K562 (cell line): ENCODE results near the gene PHACTR3.

Experiments
- CREB1 ChIP-seq, 2 experiments: sonication (generic) in 1 of 2; formaldehyde crosslinking in 1 of 2; IDR thresholded peaks; 2 replicates each; pipeline versions ENCODE4 v1.6.1 to v1.8.0; 2012 to 2022; ENCODE audit warnings: inconsistent platforms in 1 of 2, mild to moderate bottlenecking in 1 of 2, missing genetic modification reagents in 1 of 2, moderate library complexity in 1 of 2
- ETV1 ChIP-seq: fragments of 450-650 bp; conservative IDR thresholded peaks from 2 replicates; pipeline ENCODE4 v1.6.1; 2016; ENCODE audit warnings: missing genetic modification characterization, control low read depth, low read depth, missing compliant biosample characterization
- EZH2 ChIP-seq: IDR thresholded peaks from 2 replicates; pipeline ENCODE4 v1.6.1; 2012; ENCODE audit warnings: low read depth, mild to moderate bottlenecking, inconsistent platforms, low read length, borderline replicate concordance
- GABPA ChIP-seq: fragments of 200-800 bp; sonication (Bioruptor generic); conservative IDR thresholded peaks from 2 replicates; pipeline ENCODE4 v1.6.1; 2016; ENCODE audit warnings: low read depth, missing genetic modification characterization, missing compliant biosample characterization
- IRF1 ChIP-seq: sonication (generic); formaldehyde crosslinking; IDR thresholded peaks from 2 replicates; pipeline ENCODE4 v1.8.0; 2022; ENCODE audit warnings: missing genetic modification reagents, mild to moderate bottlenecking, borderline replicate concordance
- MAFG ChIP-seq: fragments of 450-650 bp; conservative IDR thresholded peaks from 2 replicates; pipeline ENCODE4 v1.6.1; 2016; ENCODE audit warnings: missing genetic modification characterization, missing compliant biosample characterization
- MTA3 ChIP-seq: fragments of 450-650 bp; formaldehyde crosslinking; IDR thresholded peaks from 2 replicates; pipeline ENCODE4 v1.6.1; 2017; ENCODE audit warnings: mild to moderate bottlenecking, borderline replicate concordance
- NRF1 ChIP-seq, 2 experiments: fragments of 450-650 bp; IDR thresholded peaks in 1 of 2; conservative IDR thresholded peaks in 1 of 2; 2 replicates each; pipeline ENCODE4 v1.6.1; 2014; ENCODE audit warnings: mild to moderate bottlenecking in 2 of 2
- POLR2A ChIP-seq: fragments of 450-650 bp; conservative IDR thresholded peaks from 2 replicates; pipeline ENCODE4 v1.6.1; 2016
- POLR2AphosphoS5 ChIP-seq: IDR thresholded peaks from 2 replicates; pipeline ENCODE4 v1.6.1; 2011; ENCODE audit warnings: mild to moderate bottlenecking, low read depth, low read length, moderate library complexity; ENCODE audit not compliant: control insufficient read depth, insufficient read depth
- SRSF9 ChIP-seq: fragments of 200-400 bp; formaldehyde crosslinking; IDR thresholded peaks from 2 replicates; pipeline ENCODE4 v1.6.1; 2017; ENCODE audit warnings: low read depth, low read length, borderline replicate concordance
- ZNF24 ChIP-seq: fragments of 450-650 bp; IDR thresholded peaks from 2 replicates; pipeline ENCODE4 v1.6.1; 2016
- ZNF644 ChIP-seq: fragments of 200-800 bp; sonication (Bioruptor generic); IDR thresholded peaks from 2 replicates; pipeline ENCODE4 v1.6.1; 2016; ENCODE audit warnings: low read depth, missing genetic modification characterization, missing compliant biosample characterization

- TF ChIP-seq ZNF24 (no peak), EZH2 (no peak), MAFG (tag) (no peak), ZNF644 (tag) (no peak), POLR2A (no peak), GABPA (tag) (no peak), ETV1 (no peak), SRSF9 (no peak), CREB1 (IDR thresholded peaks at IDR 0.05) (no peak), CREB1 (CRISPR knock-in tag; IDR thresholded peaks at IDR 0.05) (no peak), IRF1 (CRISPR knock-in tag) (no peak), MTA3 (no peak), NRF1 (conservative IDR thresholded peaks at IDR 0.05 in 1 of 2, IDR thresholded peaks at IDR 0.05 in 1 of 2) (no peak), POLR2AphosphoS5 (no peak)
Measured at GRCh38 chr20:59802471-59803221, 198.3 kb downstream of the PHACTR3 start.
